PC-3 (cell line): ENCODE data around the gene HRG. TPM values are rescaled to one million over a fixed set of nuclear protein-coding genes. Genes with fewer than 3 reads are reported as not detected.

ENCODE experiments used
- ATAC-seq: fragments of 200-7000 bp; cut with Tn5 transposase; 2 replicates; pipeline ENCODE4 v1.9.1; 2020; ENCODE audit warnings: mild to moderate bottlenecking, moderate library complexity
- BruUV-seq: library from RNA; stranded (reverse); fragments of 400-500 nt; replicated peaks from 2 replicates; lab custom pipeline; 2021; lab: Mats Ljungman, UMichigan
- CTCF ChIA-PET: fragments of 300-600 bp; sonication (Branson Sonifier 250); formaldehyde crosslinking; loops from one replicate; lab custom pipeline; 2022; ENCODE audit warnings: antibody characterized with exemption; lab: Charles Lee
- POLR2A ChIA-PET: fragments of 300-600 bp; sonication (Branson Sonifier 250); formaldehyde crosslinking; loops from one replicate; lab custom pipeline; 2022; ENCODE audit warnings: antibody characterized with exemption; ENCODE audit not compliant: unreplicated experiment; lab: Charles Lee
- DNase-seq: peaks from one replicate; pipeline ENCODE4 v3.0.0-alpha.2; 2015
- H2AFZ ChIP-seq: fragments of 300-600 bp; sonication (generic); 2 replicates; pipeline ENCODE4 v1.6.0; 2016; ENCODE audit warnings: antibody characterized with exemption, low read length
- H3F3A ChIP-seq: fragments of 300-600 bp; sonication (generic); one replicate; pipeline ENCODE4 v1.6.0; 2017; ENCODE audit warnings: antibody characterized with exemption, low read length, control low read depth, mild to moderate bottlenecking; ENCODE audit not compliant: unreplicated experiment
- H3K27ac ChIP-seq: fragments of 300-600 bp; sonication (generic); 2 replicates; pipeline ENCODE4 v1.5.1; 2016; ENCODE audit warnings: mild to moderate bottlenecking, low read length
- H3K27me3 ChIP-seq: fragments of 300-600 bp; sonication (generic); 2 replicates; pipeline ENCODE4 v1.6.1; 2016; ENCODE audit warnings: low read length, mixed read lengths
- H3K36me3 ChIP-seq: fragments of 300-600 bp; sonication (generic); 2 replicates; pipeline ENCODE4 v1.6.1; 2016; ENCODE audit warnings: low read depth, mixed run types, low read length, mixed read lengths
- H3K4me1 ChIP-seq: fragments of 300-600 bp; sonication (generic); 2 replicates; pipeline ENCODE4 v1.5.1; 2016; ENCODE audit warnings: low read length; ENCODE audit not compliant: insufficient read depth
- H3K4me2 ChIP-seq: fragments of 300-600 bp; sonication (generic); 2 replicates; pipeline ENCODE4 v1.6.0; 2016; ENCODE audit warnings: low read length
- H3K4me3 ChIP-seq: fragments of 300-600 bp; sonication (generic); 2 replicates; pipeline ENCODE4 v1.5.1; 2016; ENCODE audit warnings: mild to moderate bottlenecking, low read length, mixed read lengths
- H3K79me2 ChIP-seq: fragments of 300-600 bp; sonication (generic); 2 replicates; pipeline ENCODE4 v1.6.1; 2017; ENCODE audit warnings: low read length, mixed read lengths
- H3K9ac ChIP-seq: fragments of 300-600 bp; sonication (generic); 2 replicates; pipeline ENCODE4 v1.6.0; 2016; ENCODE audit warnings: mild to moderate bottlenecking, low read length
- H3K9me2 ChIP-seq: fragments of 300-600 bp; sonication (generic); replicated peaks from 2 replicates; pipeline ENCODE4 v1.6.1; 2016; ENCODE audit warnings: mixed run types, low read length, mixed read lengths
- H3K9me3 ChIP-seq: fragments of 300-600 bp; sonication (generic); 2 replicates; pipeline ENCODE4 v1.6.1; 2016; ENCODE audit warnings: low read length, mixed read lengths
- H4K20me1 ChIP-seq: fragments of 300-600 bp; sonication (generic); 2 replicates; pipeline ENCODE4 v1.6.1; 2016; ENCODE audit warnings: low read length, mixed read lengths
- CTCF ChIP-seq: fragments of 300-600 bp; sonication (generic); conservative IDR thresholded peaks from 2 replicates; pipeline ENCODE4 v1.5.1; 2017; ENCODE audit warnings: antibody characterized with exemption, low read depth, mild to moderate bottlenecking, low read length
- EZH2 ChIP-seq: fragments of 300-600 bp; sonication (generic); IDR thresholded peaks from one replicate; pipeline ENCODE4 v1.6.1; 2017; ENCODE audit warnings: antibody characterized with exemption, mild to moderate bottlenecking, low read length; ENCODE audit not compliant: unreplicated experiment
- EZH2phosphoT487 ChIP-seq: fragments of 300-600 bp; sonication (generic); IDR thresholded peaks from 2 replicates; pipeline ENCODE4 v1.6.1; 2018; ENCODE audit warnings: mild to moderate bottlenecking, antibody characterized with exemption, low read length, borderline replicate concordance
- intact Hi-C: fragments of 100-400 bp; cut with micrococcal nuclease; formaldehyde crosslinking; loops from 2 replicates; pipeline ENCODE4 v1.9.0; 2023
- total RNA-seq: library from RNA; depleted of rRNA; stranded (reverse); fragments of >200 nt; gene quantifications from 2 replicates; pipeline ENCODE4 v1.2.3, GENCODE V29; 2014

Gene HRG
- total RNA-seq, 1 experiment from 2014 or later = not detected

GRCh38 chr3:186625600-186626042, 40.2 kb upstream of the HRG start:
- Histone ChIP-seq H3K27ac (no peak overlapping the region), H3K4me1 (no peaks in the 10 kb centered on the region), H3K9ac (no peak overlapping the region), H3K27me3 (no peaks in the 10 kb centered on the region), H3K4me2 (no peak overlapping the region), H3F3A (no peaks in the 10 kb centered on the region), H3K9me3 (no peaks in the 10 kb centered on the region), H2AFZ (no peak overlapping the region), H4K20me1 (no peaks in the 10 kb centered on the region), H3K79me2 (no peaks in the 10 kb centered on the region), H3K4me3 (no peak overlapping the region), H3K36me3 (no peaks in the 10 kb centered on the region), H3K9me2 (no peaks in the 10 kb centered on the region)
- no TSS peak for BruUV-seq
- DNase-seq = no peak
- ChIA-PET POLR2A (interaction anchor here (0.5 kb wide), 2 partner anchors 154 to 349 kb away, joined by 3 to 6 read pairs; no protein-coding TSS in a partner anchor), CTCF (no interaction called here)
- ATAC-seq = no peak
- TF ChIP-seq EZH2phosphoT487 (no peak), EZH2 (no peak), CTCF (no peak)
- intact Hi-C loops = no loop called here

- DNase-seq (no peak), ATAC-seq (no peak)
- Histone ChIP-seq H3K36me3 (no peaks in the 10 kb centered on the region), H3F3A (no peaks in the 10 kb centered on the region), H4K20me1 (no peaks in the 10 kb centered on the region), H3K9me2 (no peaks in the 10 kb centered on the region), H3K79me2 (no peaks in the 10 kb centered on the region), H3K27me3 (no peaks in the 10 kb centered on the region), H2AFZ (no peak overlapping the region), H3K4me2 (no peak overlapping the region), H3K9ac (no peak overlapping the region), H3K27ac (no peak overlapping the region), H3K4me3 (no peak overlapping the region), H3K9me3 (no peaks in the 10 kb centered on the region), H3K4me1 (no peaks in the 10 kb centered on the region)
- CTCF ChIA-PET = no interaction called here
- intact Hi-C loops = no loop called here
- no peak for TF ChIP-seq CTCF
- TF ChIP-seq EZH2phosphoT487 = no peak
- no peak for TF ChIP-seq EZH2
- POLR2A ChIA-PET = interaction anchor here (0.5 kb wide), 1 partner anchor 348 kb away, joined by 6 read pairs; no protein-coding TSS in a partner anchor
- BruUV-seq = no TSS peak
Observed at GRCh38 chr3:186626254-186626847, 39.5 kb upstream of the HRG start.

DNA sequence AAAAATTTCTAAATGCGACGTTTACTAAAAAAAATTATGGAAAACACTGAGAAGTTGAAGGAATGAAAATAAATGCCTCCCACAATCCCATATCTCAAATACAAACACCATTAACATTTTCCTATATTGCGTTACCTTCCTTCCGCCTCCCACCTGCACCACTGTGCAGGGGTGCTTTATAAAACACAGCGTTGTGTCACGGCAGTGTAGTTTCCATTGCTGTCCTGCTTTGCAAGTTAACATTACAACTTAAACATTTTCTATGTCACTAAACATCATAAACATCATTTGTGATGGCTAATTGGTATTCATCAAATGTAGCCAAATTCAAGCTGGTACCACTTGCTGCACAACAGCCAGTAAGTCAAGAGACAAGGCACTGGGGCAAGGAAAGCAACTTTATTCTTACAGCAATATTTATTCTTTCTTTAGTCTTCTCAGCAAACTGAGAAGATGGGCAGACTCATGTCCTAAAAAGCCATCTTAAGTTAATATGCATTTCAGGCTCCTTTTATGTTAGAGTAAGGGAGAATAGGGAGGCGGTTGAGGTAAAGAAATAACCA, 37.9 kb upstream of the HRG start:
- no peak overlapping the region for H3K27ac ChIP-seq
- DNase-seq = no peak
- no peak overlapping the region for H3K9ac ChIP-seq
- H3K36me3 ChIP-seq = no peaks in the 10 kb centered on the region
- ChIA-PET POLR2A (no interaction called here), CTCF (no interaction called here)
- BruUV-seq = no TSS peak
- TF ChIP-seq EZH2 (no peak), EZH2phosphoT487 (no peak), CTCF (no peak)
- no peaks in the 10 kb centered on the region for H3K4me1 ChIP-seq
- no peak overlapping the region for H2AFZ ChIP-seq
- H3K9me3 ChIP-seq = no peaks in the 10 kb centered on the region
- no peak overlapping the region for H3K4me2 ChIP-seq
- H3K27me3 ChIP-seq = no peaks in the 10 kb centered on the region
- no peaks in the 10 kb centered on the region for H3F3A ChIP-seq
- H3K9me2 ChIP-seq = no peaks in the 10 kb centered on the region
- no peaks in the 10 kb centered on the region for H4K20me1 ChIP-seq
- intact Hi-C loops = no loop called here
- no peaks in the 10 kb centered on the region for H3K79me2 ChIP-seq
- H3K4me3 ChIP-seq = no peak overlapping the region
- no peak for ATAC-seq
